ENCODE data around the gene FSD1.

GRCh38 chr19:4267101-4267900 is 37.1 kb upstream of the FSD1 start:
- TF ChIP-seq, protein P1, sequence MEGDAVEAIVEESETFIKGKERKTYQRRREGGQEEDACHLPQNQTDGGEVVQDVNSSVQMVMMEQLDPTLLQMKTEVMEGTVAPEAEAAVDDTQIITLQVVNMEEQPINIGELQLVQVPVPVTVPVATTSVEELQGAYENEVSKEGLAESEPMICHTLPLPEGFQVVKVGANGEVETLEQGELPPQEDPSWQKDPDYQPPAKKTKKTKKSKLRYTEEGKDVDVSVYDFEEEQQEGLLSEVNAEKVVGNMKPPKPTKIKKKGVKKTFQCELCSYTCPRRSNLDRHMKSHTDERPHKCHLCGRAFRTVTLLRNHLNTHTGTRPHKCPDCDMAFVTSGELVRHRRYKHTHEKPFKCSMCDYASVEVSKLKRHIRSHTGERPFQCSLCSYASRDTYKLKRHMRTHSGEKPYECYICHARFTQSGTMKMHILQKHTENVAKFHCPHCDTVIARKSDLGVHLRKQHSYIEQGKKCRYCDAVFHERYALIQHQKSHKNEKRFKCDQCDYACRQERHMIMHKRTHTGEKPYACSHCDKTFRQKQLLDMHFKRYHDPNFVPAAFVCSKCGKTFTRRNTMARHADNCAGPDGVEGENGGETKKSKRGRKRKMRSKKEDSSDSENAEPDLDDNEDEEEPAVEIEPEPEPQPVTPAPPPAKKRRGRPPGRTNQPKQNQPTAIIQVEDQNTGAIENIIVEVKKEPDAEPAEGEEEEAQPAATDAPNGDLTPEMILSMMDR (IDR thresholded peaks at IDR 0.05), result peak; percentile 80
- no peak for TF ChIP-seq EZH2 (IDR thresholded peaks at IDR 0.05)
